OCI-LY7 (cell line): ENCODE results near the gene RNF144B.

Experiments
- EZH2phosphoT487 ChIP-seq: fragments of 200-600 bp; sonication (generic); IDR thresholded peaks from 2 replicates; pipeline ENCODE4 v1.6.1; 2018; ENCODE audit warnings: low read depth, borderline replicate concordance, mild to moderate bottlenecking, mixed run types, antibody characterized with exemption, low read length, moderate library complexity, mixed read lengths
- TF ChIP-seq, protein P1 (sequence below): fragments of 200-600 bp; sonication (generic); conservative IDR thresholded peaks from 2 replicates; pipeline ENCODE4 v1.5.1; 2014; ENCODE audit warnings: mild to moderate bottlenecking, antibody characterized with exemption, low read length, moderate library complexity, mixed read lengths

DNA sequence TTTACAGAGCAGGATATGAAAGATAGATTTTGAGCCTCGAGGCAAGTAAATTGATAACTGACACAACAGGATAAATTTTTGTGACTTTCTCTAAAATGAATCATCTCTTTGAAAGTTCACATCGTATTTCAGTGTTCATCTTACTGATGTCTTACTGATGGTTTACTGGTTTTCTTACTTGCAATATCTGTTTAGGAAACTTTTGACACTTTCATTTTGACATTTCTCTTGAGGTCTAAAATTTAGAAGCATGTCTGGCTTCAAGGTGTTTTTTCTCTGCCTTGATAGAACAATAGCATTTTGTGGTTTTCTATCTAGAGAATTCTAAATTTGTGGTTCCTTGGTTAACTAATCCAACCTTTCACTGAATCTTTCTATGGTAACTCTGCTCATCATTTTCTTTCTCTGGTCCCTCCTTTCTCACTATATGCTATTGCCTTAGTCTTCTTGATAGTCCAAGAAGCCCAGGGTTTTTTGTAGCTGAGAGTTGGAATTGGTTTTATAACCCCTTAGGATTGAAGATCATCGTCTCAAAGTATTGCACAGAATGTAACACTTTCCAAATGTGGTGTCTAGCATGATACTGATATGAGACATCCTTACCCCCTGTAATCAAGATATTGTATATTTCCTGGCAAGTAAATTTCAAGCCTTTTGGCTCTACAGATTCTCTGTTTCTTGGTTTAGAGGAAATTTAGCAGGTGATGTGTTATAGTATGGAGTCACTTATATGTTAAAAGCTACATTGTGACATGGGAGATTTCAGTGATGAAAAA lies 98.7 kb downstream of the RNF144B start:
- TF ChIP-seq, protein P1, sequence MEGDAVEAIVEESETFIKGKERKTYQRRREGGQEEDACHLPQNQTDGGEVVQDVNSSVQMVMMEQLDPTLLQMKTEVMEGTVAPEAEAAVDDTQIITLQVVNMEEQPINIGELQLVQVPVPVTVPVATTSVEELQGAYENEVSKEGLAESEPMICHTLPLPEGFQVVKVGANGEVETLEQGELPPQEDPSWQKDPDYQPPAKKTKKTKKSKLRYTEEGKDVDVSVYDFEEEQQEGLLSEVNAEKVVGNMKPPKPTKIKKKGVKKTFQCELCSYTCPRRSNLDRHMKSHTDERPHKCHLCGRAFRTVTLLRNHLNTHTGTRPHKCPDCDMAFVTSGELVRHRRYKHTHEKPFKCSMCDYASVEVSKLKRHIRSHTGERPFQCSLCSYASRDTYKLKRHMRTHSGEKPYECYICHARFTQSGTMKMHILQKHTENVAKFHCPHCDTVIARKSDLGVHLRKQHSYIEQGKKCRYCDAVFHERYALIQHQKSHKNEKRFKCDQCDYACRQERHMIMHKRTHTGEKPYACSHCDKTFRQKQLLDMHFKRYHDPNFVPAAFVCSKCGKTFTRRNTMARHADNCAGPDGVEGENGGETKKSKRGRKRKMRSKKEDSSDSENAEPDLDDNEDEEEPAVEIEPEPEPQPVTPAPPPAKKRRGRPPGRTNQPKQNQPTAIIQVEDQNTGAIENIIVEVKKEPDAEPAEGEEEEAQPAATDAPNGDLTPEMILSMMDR: no peak
- TF ChIP-seq EZH2phosphoT487: no peak
